ENCODE measurements around the gene HOXC6.

Gene HOXC6

DNA sequence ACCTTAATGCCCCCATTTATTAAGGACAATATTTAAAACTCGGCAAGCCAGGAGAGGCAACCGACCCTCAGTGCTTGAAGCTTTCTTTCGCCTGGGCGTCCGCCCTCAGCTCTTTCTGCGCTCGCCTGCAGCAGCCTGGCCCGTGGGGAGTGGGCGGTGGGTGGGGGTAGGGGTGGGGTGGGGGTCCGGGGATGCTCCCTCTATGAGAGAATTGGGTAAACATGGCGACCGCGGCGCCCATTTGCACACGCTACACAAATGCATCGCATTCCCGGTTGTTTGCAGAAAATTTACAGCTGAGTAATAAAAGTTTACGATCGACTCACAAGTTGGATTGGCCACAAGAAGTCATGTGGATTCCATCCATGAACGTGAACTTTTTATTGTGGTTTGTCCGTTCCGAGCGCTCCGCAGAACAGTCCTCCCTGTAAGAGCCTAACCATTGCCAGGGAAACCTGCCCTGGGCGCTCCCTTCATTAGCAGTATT lies 11.7 kb upstream of the HOXC6 start:
- DNase-seq, result no peak

DNA sequence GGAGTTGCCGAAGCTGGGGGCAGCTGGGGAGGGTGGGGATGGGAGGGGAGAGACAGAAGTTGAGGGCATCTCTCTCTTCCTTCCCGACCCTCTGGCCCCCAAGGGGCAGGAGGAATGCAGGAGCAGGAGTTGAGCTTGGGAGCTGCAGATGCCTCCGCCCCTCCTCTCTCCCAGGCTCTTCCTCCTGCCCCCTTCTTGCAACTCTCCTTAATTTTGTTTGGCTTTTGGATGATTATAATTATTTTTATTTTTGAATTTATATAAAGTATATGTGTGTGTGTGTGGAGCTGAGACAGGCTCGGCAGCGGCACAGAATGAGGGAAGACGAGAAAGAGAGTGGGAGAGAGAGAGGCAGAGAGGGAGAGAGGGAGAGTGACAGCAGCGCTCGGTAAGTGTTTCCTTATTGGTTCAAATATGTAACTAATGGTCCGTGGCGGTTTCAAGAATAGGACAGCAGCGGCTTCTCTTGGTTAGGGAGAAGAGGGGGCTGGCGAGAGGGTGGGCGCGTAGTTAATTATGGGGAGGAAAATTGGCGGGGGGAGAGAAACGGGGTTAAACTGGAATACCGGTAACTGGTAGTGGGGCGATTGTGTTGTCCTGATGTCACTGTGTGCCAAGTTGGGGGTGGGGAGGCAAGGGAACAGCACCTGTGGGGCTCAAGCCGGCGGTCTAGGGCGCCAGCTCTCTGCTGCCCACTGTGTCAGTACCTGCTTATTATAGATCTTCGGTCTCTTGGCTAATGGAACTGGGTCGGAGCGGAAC lies 11.0 kb upstream of the HOXC6 start:
- DNase-seq, result no peak

DNA sequence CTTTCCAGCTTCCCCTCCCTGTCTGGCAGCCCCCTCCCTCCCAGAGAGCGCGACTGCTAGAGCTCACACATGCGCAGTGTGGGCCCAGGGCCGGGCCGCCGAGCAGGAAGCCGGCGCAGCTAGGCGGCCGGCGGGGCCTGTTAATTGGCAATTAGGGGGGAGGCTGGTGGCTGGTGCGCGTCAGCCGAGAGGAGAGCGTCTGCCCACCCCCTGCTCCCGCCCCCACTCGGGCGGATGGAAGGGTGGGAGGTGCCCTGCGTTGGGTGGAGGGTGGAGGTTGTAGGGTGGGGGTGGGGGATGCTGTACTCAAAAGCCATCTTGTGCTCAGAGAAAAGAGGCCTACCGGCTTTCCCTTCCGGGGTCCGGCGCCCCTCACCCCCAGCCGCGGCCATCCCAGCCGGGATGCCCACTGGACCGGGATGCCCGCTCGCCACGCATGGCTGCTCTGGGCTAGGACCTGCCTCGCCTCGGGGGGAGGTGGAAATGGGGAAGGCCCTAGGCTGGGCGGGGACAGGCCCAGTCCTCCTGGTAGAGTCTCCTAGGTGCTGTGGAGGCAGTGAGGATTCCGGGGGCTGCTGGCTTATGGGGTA lies 10.3 kb upstream of the HOXC6 start:
- DNase-seq, result peak; percentile 86

DNA sequence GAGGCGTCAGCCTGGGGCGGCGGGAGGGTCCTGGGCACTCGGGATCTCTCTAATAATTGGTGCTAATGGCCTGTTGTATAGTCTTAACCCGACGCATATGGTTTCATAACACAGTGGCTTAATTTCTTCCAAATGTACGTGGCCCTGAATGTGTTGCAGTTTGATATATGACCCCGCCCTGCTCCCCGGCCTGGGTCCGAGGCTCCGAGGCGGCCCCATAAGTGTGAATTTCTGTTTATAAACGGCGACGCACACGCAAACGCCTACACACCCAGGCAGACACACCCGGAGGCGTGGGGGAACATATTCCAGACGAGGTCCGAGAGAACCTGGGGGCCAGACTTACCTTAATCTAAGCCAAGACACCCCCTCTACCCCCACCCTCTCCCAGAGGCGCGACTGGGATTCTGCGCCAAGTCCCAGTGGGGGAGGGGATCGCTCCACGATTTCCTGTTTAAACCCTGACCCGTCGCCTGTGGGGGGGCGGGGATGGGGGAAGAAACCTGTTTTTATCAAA lies 9.7 kb upstream of the HOXC6 start:
- DNase-seq, result no peak

- no peak for DNase-seq
Measured at GRCh38 chr12:54019091-54019811, 9.0 kb upstream of the HOXC6 start.

- DNase-seq, result no peak
Measured at GRCh38 chr12:54019924-54020590, 8.2 kb upstream of the HOXC6 start.

DNA sequence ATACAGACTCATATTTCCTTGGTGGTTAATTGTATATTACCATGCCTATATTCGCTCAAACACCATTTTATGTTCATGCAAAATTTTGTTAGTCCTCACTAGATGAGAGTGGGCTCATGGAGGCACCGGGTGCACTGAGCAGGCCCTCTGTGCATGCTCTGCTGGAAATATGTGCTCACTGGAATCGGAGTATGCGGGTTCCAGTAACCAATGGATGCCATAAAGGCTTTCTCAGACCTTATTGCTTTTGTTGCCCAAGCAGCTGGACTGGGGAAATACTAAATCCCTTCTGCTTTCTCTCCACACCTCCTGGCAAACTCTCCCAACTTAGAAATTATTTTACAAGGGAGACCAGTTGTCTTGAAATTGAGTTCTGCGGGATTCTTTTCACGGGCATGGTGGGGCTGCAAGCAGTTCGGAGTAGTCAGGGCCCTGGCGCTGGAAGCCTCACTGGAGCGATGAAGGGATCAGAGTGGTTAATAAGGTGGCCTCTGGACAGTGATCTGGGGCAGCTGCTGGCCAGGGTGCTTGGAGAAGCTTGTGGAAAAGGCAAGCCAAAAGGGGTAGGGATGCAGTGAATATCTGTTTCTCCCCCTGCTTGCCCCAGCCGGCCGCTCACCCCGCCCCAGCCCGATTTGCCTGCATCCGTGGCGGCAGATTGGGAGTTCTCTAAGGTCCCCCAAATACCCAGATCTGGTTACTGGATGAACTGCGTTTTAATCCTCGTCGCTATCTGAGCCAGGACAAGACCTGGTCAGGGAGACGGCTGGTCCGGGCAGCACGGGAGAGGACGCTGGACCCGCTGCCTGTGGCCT lies 7.4 kb upstream of the HOXC6 start:
- no peak for DNase-seq

DNA sequence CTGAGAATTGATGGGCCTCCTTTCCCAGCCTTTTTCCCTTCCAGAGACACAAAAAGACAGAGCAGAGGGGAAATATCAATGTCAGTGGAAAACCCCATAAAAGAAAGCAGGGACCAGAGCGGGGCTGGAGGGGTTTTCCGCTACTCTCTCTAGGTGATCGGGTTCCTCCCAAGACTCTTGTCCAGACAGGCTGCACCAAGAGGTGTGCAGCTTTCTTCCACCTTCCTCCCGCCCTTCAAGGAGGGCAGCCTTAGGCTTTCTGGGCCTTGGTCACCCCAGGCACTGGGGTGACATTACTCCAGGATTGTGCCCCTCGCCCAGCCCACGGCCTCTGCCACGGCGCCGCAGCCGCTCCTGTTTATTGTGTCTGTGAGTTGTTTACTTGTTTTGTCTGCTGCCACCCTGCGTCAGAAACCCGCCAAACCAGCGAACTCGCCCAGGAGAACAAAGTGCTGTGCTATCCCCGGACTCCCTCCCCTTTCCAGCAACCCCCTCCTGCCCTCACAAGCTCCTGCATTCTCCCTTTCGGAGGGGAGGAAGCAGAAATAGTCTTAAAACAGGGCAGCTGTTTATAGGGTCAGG lies 6.7 kb upstream of the HOXC6 start:
- no peak for DNase-seq

DNA sequence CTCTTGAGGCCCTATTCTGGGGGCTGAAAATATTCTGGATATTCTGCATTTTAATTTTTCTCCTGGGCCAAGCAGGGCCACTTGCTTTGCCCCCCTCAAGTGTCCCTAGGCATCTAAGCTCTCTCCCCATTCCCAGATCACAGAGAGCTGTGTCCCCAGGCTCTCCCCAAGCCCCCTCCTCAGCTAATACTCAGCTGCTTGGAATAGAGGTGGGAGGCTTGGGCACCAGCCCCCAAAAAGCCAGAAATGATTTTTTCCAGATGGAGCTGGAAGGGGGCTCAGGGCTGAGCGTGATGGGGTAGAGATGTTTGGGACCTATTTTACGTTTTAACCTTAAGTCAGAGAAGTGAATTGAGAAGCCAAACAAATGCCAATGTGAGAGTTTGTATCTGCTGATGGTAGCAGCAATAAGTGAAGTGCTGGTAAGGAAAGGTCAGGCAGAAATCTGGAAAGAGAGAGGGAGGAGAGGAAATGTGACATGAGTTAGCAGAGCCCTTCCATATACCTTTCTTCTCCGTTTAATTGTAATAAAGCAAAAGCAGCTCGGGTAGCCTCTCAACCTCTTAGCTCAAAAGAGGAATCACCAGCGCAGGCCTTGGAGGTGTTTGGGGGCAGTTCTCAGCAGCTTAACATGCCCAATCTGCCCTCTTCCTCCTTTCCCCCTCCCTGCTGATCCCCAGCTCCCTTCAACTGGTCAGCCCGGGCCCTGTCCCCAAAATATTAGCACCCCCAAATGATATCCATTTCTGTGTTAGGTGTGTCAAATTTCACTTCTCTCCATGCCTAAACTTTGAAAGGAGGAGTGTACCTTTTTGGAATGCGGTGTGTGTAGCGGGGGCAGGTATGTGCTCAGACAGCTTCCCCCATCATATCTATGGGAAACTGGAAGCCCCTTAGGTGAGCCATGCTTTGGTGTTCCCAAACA lies 5.0 kb upstream of the HOXC6 start:
- DNase-seq, result no peak

- DNase-seq, result no peak
Measured at GRCh38 chr12:54024127-54024526, 4.1 kb upstream of the HOXC6 start.

DNA sequence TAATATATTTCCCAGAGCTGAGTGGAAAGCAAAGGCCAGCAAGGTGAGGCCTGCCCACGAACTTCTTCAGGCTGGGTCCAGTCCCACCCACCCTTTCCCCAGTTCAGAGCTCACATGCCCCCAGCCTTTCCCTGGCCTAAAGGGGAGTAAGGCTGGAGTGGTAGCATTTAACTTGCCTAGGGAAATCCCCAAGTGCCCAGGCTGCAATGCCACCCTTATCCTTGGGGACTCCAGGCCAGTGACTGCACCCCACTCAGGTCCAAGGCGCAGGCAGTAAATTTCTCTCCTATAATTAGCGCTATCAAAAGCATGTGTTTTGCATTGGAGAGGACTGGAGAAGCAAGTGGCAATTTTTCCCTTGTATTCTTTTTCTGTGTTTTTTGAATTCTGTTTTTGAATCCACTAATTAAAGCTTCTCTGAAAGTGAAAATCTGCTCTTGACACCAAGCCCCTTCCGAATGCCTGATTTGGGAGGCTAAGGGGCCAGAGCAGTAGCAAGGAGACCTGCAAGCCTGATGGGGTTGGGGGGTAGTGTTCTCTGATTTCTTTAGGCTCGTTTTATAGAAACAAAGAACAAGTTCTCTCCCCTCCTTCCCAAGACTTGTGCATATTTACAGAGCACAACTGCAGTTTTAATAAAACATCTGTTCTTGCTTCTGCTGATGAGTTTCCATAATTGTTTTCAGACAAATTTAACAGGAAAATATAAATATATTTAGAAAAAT lies 3.5 kb upstream of the HOXC6 start:
- DNase-seq, result no peak

- no peak for DNase-seq
Measured at GRCh38 chr12:54025499-54026405, 2.5 kb upstream of the HOXC6 start.

GRCh38 chr12:54026640-54027441 lies 1.4 kb upstream of the HOXC6 start:
- DNase-seq, result no peak

- no peak for DNase-seq
Measured at GRCh38 chr12:54027442-54027786, 826 bp upstream of the HOXC6 start.

GRCh38 chr12:54029529-54030441 lies 1.5 kb downstream of the HOXC6 start:
- no peak for DNase-seq

GRCh38 chr12:54030442-54030801 lies 2.2 kb downstream of the HOXC6 start:
- DNase-seq, result no peak

DNA sequence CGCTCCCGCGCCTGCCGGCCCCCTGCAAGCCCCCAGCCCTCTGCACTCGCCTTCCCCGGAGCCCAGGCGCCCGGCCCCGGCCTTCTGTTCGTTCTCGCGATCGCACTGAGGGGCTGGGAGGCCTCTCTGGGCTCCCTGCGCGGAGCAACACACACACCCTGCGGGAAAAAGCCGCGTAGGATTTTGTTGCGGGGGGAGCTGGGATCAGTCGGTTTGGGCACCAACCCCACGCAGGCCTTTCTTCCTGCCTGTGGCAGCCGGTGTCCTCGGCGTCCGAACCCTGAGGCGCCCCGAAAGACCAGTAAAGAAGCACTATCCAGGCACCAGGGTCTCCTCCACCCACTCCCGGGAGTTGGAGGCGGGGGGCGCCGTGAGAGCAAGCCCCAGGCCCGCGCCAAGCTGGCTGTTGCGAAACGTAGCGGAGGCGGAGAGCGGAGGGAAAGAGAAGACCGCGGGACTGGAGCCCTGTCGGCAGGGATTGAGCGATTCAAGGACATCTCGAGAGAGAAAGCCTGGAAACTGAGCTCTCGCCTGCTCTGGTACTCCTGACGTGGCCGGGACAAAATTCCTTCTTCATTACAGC lies 2.7 kb downstream of the HOXC6 start:
- DNase-seq, result no peak
